Activated CD4-positive, alpha-beta memory T cell treated with anti-CD3 and anti-CD28 coated beads, Interleukin-2, amount 10 ng/mL, durations not matched to agents 7 days and 5 days (primary cell): ENCODE measurements around the gene CFAP43. TPM values are rescaled to one million over a fixed set of nuclear protein-coding genes. Genes with fewer than 3 reads are reported as not detected.
A peak's percentile ranks its signal among the peaks of the same experiment; 100 is the strongest.
"Not testable (repeated sequence)": the region's sequence is repeated elsewhere in the genome, so short reads cannot be mapped to it uniquely, and the experiment has no call there.

Source experiments
- CTCF ChIA-PET: fragments of 350-600 bp; sonication (Branson Sonifier 250); formaldehyde crosslinking; loops from one replicate; lab custom pipeline; 2021; ENCODE audit warnings: antibody characterized with exemption, inconsistent platforms; lab: Charles Lee
- POLR2A ChIA-PET: fragments of 350-600 bp; sonication (Branson Sonifier 250); formaldehyde crosslinking; loops from one replicate; lab custom pipeline; 2021; ENCODE audit warnings: antibody characterized with exemption; lab: Charles Lee
- DNase-seq: peaks from one replicate; pipeline ENCODE4 v3.0.0-alpha.2; 2020
- H3K27ac Mint-ChIP-seq: one replicate; pipeline ENCODE4 v1.8.0; 2021; ENCODE audit warnings: mild to moderate bottlenecking, mixed read lengths
- H3K27me3 Mint-ChIP-seq: one replicate; pipeline ENCODE4 v1.8.0; 2021; ENCODE audit warnings: mixed read lengths
- H3K36me3 Mint-ChIP-seq: one replicate; pipeline ENCODE4 v1.8.0; 2021; ENCODE audit warnings: low read depth, mixed read lengths
- H3K4me1 Mint-ChIP-seq: one replicate; pipeline ENCODE4 v1.8.0; 2021; ENCODE audit warnings: mixed read lengths
- H3K4me3 Mint-ChIP-seq: one replicate; pipeline ENCODE4 v1.8.0; 2021; ENCODE audit warnings: mild to moderate bottlenecking, mixed read lengths
- H3K9me3 Mint-ChIP-seq: one replicate; pipeline ENCODE4 v1.8.0; 2021; ENCODE audit warnings: mixed read lengths
- total RNA-seq, 2 experiments: library from RNA; stranded (reverse); gene quantifications; one replicate each; pipeline ENCODE4 v1.2.3, GENCODE V29; 2021

CFAP43 gene
- total RNA-seq, 2 experiments from 2014 or later: 0.18 to 0.25 TPM

DNA sequence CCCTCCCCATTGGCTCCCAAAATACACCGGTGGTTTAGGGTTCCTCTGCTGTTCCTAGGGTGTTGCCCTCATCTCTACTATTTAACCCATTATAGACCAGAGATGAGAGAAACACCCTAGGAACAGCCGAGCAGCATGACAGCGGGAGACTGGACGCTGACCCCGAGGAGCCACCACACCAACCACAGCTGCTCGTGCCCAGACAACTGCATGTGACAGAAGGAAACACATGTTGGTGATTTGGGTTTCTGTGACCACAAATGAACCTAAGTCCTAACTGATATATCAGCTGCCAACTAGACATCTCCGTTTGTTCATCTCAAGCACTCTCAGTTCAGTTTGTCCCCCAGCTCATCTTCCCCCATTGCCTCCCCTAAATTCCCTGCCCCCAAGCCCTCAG is 13.4 kb downstream of the CFAP43 start:
- Mint-ChIP-seq H3K9me3 (no peaks in the 10 kb centered on the region), H3K27me3 (peaks cover 18% of the 10 kb centered on the region), H3K4me3 (no peak overlapping the region), H3K27ac (no peak overlapping the region), H3K36me3 (no peaks in the 10 kb centered on the region), H3K4me1 (peaks cover 6% of the 10 kb centered on the region)
- CTCF ChIA-PET: no interaction called here
- no peak for DNase-seq
- POLR2A ChIA-PET: no interaction called here

DNA sequence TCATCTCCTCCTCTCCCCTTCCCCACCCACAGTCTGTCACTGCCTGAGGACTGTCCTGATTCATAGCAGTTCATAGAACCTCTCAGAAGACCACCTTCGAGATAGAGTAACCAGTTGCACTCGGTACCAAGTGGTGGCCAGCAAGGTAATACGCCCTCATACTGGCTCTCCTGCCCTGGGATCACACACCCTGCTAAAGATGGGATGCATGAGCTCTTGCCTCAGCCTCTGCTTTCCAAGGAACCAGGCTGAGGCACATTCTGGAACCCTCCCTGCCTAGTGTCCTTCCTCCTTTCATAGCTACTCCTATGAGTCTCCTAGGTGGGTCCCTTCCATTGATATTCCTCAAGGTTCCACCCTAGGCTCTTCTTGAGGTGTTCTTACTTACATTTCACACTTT is 15.5 kb downstream of the CFAP43 start:
- POLR2A ChIA-PET: no interaction called here
- peaks cover 24% of the 10 kb centered on the region for H3K27me3 Mint-ChIP-seq

DNA sequence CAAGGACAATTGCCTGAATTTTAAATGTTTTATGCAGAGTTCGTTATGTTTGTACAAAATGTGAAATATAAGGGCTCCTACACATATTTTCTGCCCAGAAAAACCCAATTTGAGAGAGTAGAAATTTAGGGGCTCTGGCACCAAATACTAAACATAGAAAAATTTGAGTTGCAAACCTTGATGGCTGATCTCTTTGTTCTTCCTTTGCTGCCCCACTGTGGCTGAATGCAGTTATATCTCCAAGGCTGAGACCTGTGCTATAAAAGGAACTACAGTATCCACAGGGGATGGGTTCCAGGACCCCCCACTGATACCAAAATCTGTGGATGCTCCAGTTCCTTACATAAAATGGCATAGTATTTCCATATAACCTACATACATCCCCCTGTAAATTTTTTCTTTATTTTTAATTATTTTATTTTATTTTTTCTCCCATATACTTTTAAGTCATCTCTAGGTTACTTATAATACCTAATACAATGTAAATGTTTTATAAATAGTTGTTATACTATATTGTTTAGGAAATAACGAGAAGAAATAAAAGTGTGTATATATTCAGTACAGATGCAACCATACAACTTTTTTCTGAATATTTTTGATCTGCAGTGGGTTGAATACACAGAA is 22.5 kb downstream of the CFAP43 start:
- DNase-seq: peak; percentile 38
- Mint-ChIP-seq H3K27me3 (peaks cover 35% of the 10 kb centered on the region), H3K4me1 (no peaks in the 10 kb centered on the region), H3K36me3 (no peaks in the 10 kb centered on the region), H3K27ac (no peak overlapping the region), H3K4me3 (no peak overlapping the region), H3K9me3 (no peaks in the 10 kb centered on the region)
- ChIA-PET POLR2A (no interaction called here), CTCF (interaction anchor here (0.9 to 1.1 kb wide), 2 partner anchors 319 to 322 kb away, joined by 3 to 5 read pairs; no protein-coding TSS in a partner anchor)

More for the DNA sequence above, 15.5 kb downstream of the CFAP43 start:
- H3K27ac Mint-ChIP-seq: no peak overlapping the region
- H3K4me3 Mint-ChIP-seq: no peak overlapping the region
- no peaks in the 10 kb centered on the region for H3K9me3 Mint-ChIP-seq
- peaks cover 6% of the 10 kb centered on the region for H3K4me1 Mint-ChIP-seq
- no peaks in the 10 kb centered on the region for H3K36me3 Mint-ChIP-seq
- DNase-seq: no peak
- CTCF ChIA-PET: no interaction called here

DNA sequence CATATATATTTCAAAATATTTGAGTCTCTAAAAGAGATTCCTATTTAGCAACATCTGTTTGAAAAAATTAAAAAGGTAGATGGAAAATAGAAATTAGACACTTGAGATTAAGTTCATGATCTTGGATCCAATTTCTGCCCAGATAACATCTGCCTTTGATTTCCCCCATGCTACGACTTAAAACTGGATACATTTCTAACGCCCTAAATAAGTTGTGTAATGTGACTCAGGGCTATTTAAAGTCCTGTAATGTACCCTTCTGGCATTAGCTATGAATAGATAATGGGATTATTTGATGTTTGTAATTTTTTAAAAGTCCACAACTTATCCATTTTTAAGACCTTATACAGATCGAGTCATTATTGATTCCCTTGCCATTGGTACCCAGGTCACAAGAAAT is 23.4 kb downstream of the CFAP43 start:
- DNase-seq: no peak
- Mint-ChIP-seq H3K27me3 (peaks cover 38% of the 10 kb centered on the region), H3K9me3 (no peaks in the 10 kb centered on the region), H3K4me1 (no peaks in the 10 kb centered on the region), H3K36me3 (no peaks in the 10 kb centered on the region), H3K27ac (no peak overlapping the region), H3K4me3 (no peak overlapping the region)
- POLR2A ChIA-PET: no interaction called here
- CTCF ChIA-PET: no interaction called here

DNA sequence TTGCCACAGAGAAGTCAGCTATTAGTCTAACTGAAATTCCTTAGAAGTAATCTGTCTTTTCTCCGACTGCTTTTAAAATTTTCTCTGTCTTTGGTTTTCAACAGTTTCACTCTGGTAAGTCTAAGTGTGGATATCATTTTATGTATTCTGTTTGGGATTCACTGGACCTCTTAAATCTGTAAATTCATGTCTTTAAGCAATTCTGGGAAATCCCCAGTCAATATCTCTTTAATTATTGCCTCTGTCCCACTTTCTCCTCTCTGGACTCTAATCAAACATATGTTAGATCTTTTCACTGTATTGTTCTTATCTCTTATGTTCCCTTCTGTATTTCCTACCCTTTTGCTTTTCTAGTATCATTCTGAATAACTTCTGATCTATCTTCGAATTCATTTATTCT is 29.9 kb downstream of the CFAP43 start:
- H3K4me1 Mint-ChIP-seq: no peaks in the 10 kb centered on the region

DNA sequence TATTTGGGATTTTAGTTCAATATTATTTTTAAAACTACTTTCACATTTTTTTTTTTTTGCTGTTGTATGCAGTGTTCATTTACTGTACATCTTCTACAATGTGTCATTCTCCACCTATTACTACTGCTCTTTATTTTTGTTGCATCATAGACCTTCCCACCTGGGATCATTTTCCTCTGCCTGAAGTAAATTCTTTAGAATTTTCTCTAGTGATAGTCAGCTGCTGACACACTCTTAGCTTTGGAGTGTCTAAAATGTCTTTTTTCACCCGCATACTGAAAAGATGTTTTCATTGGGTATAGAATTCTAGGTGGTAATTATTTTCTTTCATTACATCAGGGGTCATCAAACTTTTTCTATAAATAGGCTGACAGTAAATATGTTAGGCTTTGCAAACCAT is 30.5 kb downstream of the CFAP43 start:
- no peaks in the 10 kb centered on the region for H3K4me1 Mint-ChIP-seq
- POLR2A ChIA-PET: no interaction called here
- no peak overlapping the region for H3K27ac Mint-ChIP-seq
- no peak overlapping the region for H3K4me3 Mint-ChIP-seq
- H3K27me3 Mint-ChIP-seq: peaks cover 16% of the 10 kb centered on the region
- H3K9me3 Mint-ChIP-seq: no peaks in the 10 kb centered on the region
- H3K36me3 Mint-ChIP-seq: no peaks in the 10 kb centered on the region
- CTCF ChIA-PET: no interaction called here
- no peak for DNase-seq

More for the DNA sequence above, 29.9 kb downstream of the CFAP43 start:
- Mint-ChIP-seq H3K27me3 (peaks cover 16% of the 10 kb centered on the region), H3K9me3 (no peaks in the 10 kb centered on the region), H3K4me3 (no peak overlapping the region), H3K36me3 (no peaks in the 10 kb centered on the region), H3K27ac (no peak overlapping the region)
- ChIA-PET CTCF (no interaction called here), POLR2A (no interaction called here)
- no peak for DNase-seq

DNA sequence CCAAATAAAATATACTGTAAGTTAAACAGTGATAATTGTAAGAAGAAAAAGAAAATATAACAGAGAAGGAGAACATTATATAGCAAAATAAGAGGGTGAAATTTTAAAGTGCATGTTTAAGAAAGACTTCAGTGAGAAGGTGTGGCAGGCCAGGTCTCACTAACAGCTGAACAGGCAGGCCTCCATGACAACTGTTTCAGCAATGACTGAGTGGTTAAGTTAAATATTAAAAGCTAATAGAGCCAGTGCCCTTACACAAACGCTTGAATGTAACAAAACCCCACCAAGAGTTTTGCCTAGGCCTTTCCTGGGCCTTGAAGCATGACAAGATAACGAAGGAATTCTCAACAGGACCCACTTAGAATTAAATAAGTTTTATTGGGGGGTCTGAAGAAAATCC is 32.6 kb downstream of the CFAP43 start:
- CTCF ChIA-PET: interaction anchor here (1.2 kb wide), 1 partner anchor 11 kb away, joined by 3 read pairs; no protein-coding TSS in a partner anchor
- H3K27me3 Mint-ChIP-seq: peaks cover 21% of the 10 kb centered on the region
- H3K4me3 Mint-ChIP-seq: no peak overlapping the region
- POLR2A ChIA-PET: no interaction called here
- H3K27ac Mint-ChIP-seq: no peak overlapping the region
- no peaks in the 10 kb centered on the region for H3K4me1 Mint-ChIP-seq
- DNase-seq: no peak
- H3K36me3 Mint-ChIP-seq: no peaks in the 10 kb centered on the region
- H3K9me3 Mint-ChIP-seq: no peaks in the 10 kb centered on the region

DNA sequence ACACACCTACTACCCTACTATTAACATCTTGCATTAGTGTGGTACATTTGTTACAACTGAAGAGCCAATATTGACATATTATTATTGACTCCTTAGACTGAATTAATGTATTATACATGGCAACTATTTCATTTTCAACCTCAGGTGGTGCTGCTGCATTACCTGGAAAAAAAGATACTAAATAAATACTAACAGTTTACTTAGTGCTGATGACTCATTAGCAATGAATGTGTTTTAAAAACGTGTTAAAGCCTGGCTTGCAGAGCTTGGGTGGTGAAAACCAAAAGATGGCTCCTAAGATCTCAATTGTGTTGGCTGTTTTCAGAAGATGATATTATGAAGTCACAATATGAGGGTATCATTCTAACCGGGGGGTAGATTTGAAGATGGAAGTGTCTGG is 34.8 kb downstream of the CFAP43 start:
- H3K27ac Mint-ChIP-seq: no peak overlapping the region
- H3K36me3 Mint-ChIP-seq: no peaks in the 10 kb centered on the region
- H3K9me3 Mint-ChIP-seq: no peaks in the 10 kb centered on the region
- POLR2A ChIA-PET: no interaction called here
- no peaks in the 10 kb centered on the region for H3K4me1 Mint-ChIP-seq
- CTCF ChIA-PET: no interaction called here
- no peak for DNase-seq
- peaks cover 29% of the 10 kb centered on the region for H3K27me3 Mint-ChIP-seq
- H3K4me3 Mint-ChIP-seq: no peak overlapping the region

DNA sequence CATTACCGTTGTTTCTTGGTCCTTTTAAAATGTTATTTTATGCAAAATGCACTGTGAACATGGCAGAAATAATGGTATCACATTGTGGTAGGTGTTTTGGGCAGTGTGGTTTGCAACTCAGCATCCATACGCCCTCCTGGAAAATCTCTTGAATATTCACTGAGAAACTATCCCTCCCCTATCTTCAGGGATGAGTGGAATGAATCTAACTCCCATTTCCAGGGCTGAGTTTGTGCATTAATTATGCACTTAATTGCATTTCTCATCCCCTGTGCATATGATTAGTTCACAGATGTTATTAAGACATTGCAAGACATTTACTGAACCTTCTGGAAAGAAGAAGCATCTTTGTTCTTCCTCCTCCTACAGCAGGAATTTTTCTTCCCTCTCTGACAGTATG is 36.5 kb downstream of the CFAP43 start:
- H3K4me1 Mint-ChIP-seq: no peaks in the 10 kb centered on the region
- no peak overlapping the region for H3K4me3 Mint-ChIP-seq
- POLR2A ChIA-PET: no interaction called here
- no peaks in the 10 kb centered on the region for H3K36me3 Mint-ChIP-seq
- no peak overlapping the region for H3K27ac Mint-ChIP-seq
- H3K27me3 Mint-ChIP-seq: peaks cover 32% of the 10 kb centered on the region
- DNase-seq: no peak
- H3K9me3 Mint-ChIP-seq: no peaks in the 10 kb centered on the region
- CTCF ChIA-PET: no interaction called here

DNA sequence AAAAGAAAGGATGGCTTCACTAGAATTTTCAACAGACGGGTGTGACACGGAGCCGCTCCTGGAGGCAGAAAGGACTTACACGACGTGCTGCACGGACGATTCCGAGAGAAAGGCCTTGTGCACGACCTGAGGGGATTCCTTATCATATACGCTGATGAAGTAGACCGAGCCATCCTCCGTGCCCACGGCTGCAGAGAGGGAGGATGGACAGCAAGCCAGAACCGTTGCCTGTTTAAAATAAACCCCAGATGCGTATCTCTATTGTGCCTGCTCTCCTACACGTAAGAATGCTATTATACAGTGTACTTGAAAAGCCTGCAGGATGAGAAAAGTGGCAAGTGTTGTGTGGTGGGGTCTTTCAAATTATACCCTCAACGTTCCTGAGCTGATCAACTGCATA is 38.4 kb downstream of the CFAP43 start:
- no peaks in the 10 kb centered on the region for H3K36me3 Mint-ChIP-seq
- no peak for DNase-seq
- no peaks in the 10 kb centered on the region for H3K4me1 Mint-ChIP-seq
- CTCF ChIA-PET: no interaction called here
- no peak overlapping the region for H3K4me3 Mint-ChIP-seq
- H3K9me3 Mint-ChIP-seq: no peaks in the 10 kb centered on the region
- POLR2A ChIA-PET: no interaction called here
- peaks cover 41% of the 10 kb centered on the region for H3K27me3 Mint-ChIP-seq
- no peak overlapping the region for H3K27ac Mint-ChIP-seq

DNA sequence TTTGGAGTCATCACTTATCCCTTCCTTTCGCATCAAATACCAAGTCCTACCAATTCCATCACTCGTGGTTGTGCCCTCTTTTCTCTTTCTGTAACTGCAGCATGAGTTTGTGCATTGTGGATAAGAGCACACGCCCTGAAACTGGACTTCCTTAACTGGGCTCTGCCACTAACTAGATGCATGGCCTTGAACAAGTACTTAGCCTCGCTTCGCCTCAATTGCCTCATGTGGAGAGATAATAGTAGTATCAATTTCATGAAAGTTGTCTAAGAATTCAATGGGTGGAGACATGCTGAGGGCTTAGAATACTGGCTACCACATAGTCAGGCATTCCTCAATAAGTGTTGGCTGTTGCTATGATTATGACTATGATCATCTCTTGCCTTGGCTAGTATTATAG is 41.5 kb downstream of the CFAP43 start:
- Mint-ChIP-seq H3K4me1 (no peaks in the 10 kb centered on the region), H3K27ac (no peak overlapping the region), H3K4me3 (no peak overlapping the region), H3K36me3 (no peaks in the 10 kb centered on the region), H3K27me3 (peaks cover 40% of the 10 kb centered on the region), H3K9me3 (no peaks in the 10 kb centered on the region)
- no peak for DNase-seq
- CTCF ChIA-PET: interaction anchor here (0.7 kb wide), 1 partner anchor 14 kb away, joined by 3 read pairs; no protein-coding TSS in a partner anchor
- POLR2A ChIA-PET: no interaction called here

DNA sequence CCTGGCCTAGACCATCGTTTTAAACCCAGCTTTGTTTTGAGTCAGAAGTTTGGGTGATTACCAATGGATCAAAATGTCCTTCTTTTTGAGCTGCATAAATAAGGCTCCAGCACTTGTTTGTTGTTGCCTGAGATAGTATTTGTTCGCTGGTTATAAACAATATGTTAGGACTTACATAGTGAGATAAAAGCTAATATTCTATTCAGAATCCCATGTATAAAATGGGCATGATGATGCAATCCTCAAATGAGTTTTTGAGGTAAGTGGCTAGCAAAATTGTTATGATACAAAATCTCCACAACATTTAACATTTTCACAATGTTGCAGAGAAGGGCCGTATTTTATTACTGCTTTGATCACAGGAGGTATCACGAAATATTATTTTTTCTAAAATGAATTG is 48.5 kb downstream of the CFAP43 start:
- ChIA-PET POLR2A (no interaction called here), CTCF (no interaction called here)
- H3K27ac Mint-ChIP-seq: no peak overlapping the region
- no peaks in the 10 kb centered on the region for H3K4me1 Mint-ChIP-seq
- no peaks in the 10 kb centered on the region for H3K36me3 Mint-ChIP-seq
- H3K9me3 Mint-ChIP-seq: no peaks in the 10 kb centered on the region
- DNase-seq: no peak
- H3K27me3 Mint-ChIP-seq: peaks cover 16% of the 10 kb centered on the region
- H3K4me3 Mint-ChIP-seq: no peak overlapping the region

DNA sequence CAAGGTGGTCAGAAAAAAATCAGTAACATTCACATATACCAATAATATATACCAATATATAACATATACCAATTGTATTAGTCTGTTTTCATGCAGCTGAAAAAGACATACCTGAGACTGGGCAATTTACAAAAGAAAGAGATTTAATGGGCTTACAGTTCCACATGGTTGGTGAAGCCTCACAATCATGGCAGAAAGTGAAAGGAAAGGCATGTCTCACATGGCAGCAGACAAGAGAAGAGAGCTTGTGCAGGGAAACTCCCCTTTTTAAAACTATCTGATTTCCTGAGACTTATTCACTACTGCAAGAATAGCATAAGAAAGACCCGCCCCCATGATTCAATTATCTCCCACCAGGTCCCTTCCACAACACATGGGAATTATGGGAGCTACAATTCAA is 58.0 kb downstream of the CFAP43 start:
- CTCF ChIA-PET, DNase-seq, H3K9me3 Mint-ChIP-seq, H3K27ac Mint-ChIP-seq, POLR2A ChIA-PET, H3K36me3 Mint-ChIP-seq, H3K4me1 Mint-ChIP-seq, H3K4me3 Mint-ChIP-seq: not testable (repeated sequence)
- peaks cover 20% of the 10 kb centered on the region for H3K27me3 Mint-ChIP-seq

DNA sequence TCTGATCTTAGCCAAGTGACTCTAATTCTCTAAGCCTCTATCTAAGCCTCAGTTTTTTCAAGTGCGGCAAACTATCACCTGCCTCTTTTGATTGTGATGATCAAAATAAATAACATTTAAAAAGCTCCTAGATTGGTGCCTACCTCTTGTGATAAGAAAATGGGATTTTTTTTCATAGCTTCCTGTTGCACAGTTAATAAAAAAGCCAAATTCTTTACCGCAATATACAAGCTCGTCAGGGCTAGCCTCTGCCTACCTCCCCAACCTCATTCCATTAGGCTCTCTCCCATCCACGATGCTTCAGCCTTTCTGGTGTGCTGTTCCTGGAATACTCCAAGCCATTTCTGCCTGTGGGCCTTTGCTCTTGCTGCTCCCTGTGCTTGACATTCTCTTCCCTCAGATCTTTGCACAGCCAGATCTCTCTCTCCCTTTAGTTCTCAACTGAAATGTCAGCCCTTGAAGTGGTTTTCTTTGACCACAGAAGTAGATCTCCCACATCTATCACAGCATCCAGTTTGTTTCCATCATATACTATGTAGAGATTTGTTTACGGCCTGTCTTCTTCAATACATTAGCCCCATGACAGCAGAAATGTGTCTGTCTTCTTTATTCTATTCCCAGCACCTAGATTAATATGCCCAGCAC is 61.4 kb downstream of the CFAP43 start:
- POLR2A ChIA-PET: no interaction called here
- H3K27ac Mint-ChIP-seq: no peak overlapping the region
- no peak for DNase-seq
- CTCF ChIA-PET: interaction anchor here (0.6 kb wide), 1 partner anchor 40 kb away, joined by 3 read pairs; no protein-coding TSS in a partner anchor
- H3K27me3 Mint-ChIP-seq: peaks cover 28% of the 10 kb centered on the region
- H3K4me3 Mint-ChIP-seq: no peak overlapping the region
- no peaks in the 10 kb centered on the region for H3K36me3 Mint-ChIP-seq
- H3K9me3 Mint-ChIP-seq: peaks cover 8% of the 10 kb centered on the region
- peaks cover 4% of the 10 kb centered on the region for H3K4me1 Mint-ChIP-seq
